K562 (cell line): ENCODE measurements around the gene TAX1BP1. TPM values are rescaled to one million over a fixed set of nuclear protein-coding genes. Genes with fewer than 3 reads are reported as not detected.

ENCODE experiments used
- ARID1B ChIP-seq: fragments of 450-650 bp; IDR thresholded peaks from 2 replicates; pipeline ENCODE4 v1.6.1; 2016; ENCODE audit warnings: antibody characterized with exemption, mild to moderate bottlenecking, inconsistent platforms
- CBFA2T3 ChIP-seq: fragments of 450-650 bp; IDR thresholded peaks from 2 replicates; pipeline ENCODE4 v1.6.1; 2017
- CEBPG ChIP-seq, 3 experiments: fragments of 200-800 bp in 1 of 3; sonication (Bioruptor generic) in 1 of 3; sonication (generic) in 1 of 3; formaldehyde crosslinking in 1 of 3; IDR thresholded peaks in 2 of 3; conservative IDR thresholded peaks in 1 of 3; 2 replicates each; pipeline versions ENCODE4 v1.6.1 to v1.8.0; 2016 to 2022; ENCODE audit warnings: missing compliant biosample characterization in 2 of 3, missing genetic modification characterization in 2 of 3, mild to moderate bottlenecking in 1 of 3, missing genetic modification reagents in 1 of 3
- DMBX1 ChIP-seq: fragments of 250-450 bp; sonication (Bioruptor Pico); IDR thresholded peaks from 2 replicates; pipeline ENCODE4 v1.8.0; 2022; ENCODE audit warnings: inconsistent platforms, mild to moderate bottlenecking, moderate library complexity, borderline replicate concordance
- DPF2 ChIP-seq: fragments of 450-650 bp; IDR thresholded peaks from 2 replicates; pipeline ENCODE4 v1.6.1; 2016
- HDAC1 ChIP-seq, 2 experiments: fragments of 450-650 bp; IDR thresholded peaks; 2 replicates each; pipeline ENCODE4 v1.6.1; 2016 to 2017; ENCODE audit warnings: inconsistent platforms in 1 of 2, mild to moderate bottlenecking in 1 of 2, moderate library complexity in 1 of 2
- KLF6 ChIP-seq: fragments of 250-450 bp; sonication (Bioruptor Pico); IDR thresholded peaks from 2 replicates; pipeline ENCODE4 v1.4.0; 2020; ENCODE audit warnings: mild to moderate bottlenecking, moderate library complexity, borderline replicate concordance
- ZBTB17 ChIP-seq: fragments of 450-650 bp; formaldehyde crosslinking; IDR thresholded peaks from 2 replicates; pipeline ENCODE4 v1.4.0; 2020; ENCODE audit warnings: mild to moderate bottlenecking
- ZNF311 ChIP-seq: fragments of 250-450 bp; sonication (Bioruptor Pico); IDR thresholded peaks from 2 replicates; pipeline ENCODE4 v1.4.0; 2020; ENCODE audit warnings: mild to moderate bottlenecking, moderate library complexity
- polyA plus RNA-seq, 8 experiments: library from polyadenylated mRNA; depleted of rRNA in 4 of 8; stranded (reverse) in 5 of 8; unstranded in 3 of 8; fragments of >200 nt; fragmentation: Nextera tagmentation in 2 of 8; fragmentation: Illumina TruSeq in 1 of 8; extraction: Ambion mirVana in 2 of 8; extraction: Trizol in 1 of 8; gene quantifications; 2 replicates each; pipeline versions ENCODE4 v1.2.1 to v1.2.3, GENCODE V29; 2011 to 2014; ENCODE audit warnings: inconsistent platforms in 1 of 8, missing spikeins in 1 of 8
- total RNA-seq, 7 experiments: library from RNA; depleted of rRNA in 6 of 7; stranded (reverse); fragments of >200 nt in 6 of 7; fragmentation: Illumina TruSeq in 2 of 7; extraction: Trizol in 2 of 7; gene quantifications; 2 replicates each; pipeline versions ENCODE4 v1.2.1 to v1.2.3, GENCODE V29; 2011 to 2021; ENCODE audit warnings: low replicate concordance in 1 of 7
- TF ChIP-seq, protein P1 (sequence below): fragments of 450-650 bp; formaldehyde crosslinking; IDR thresholded peaks from 2 replicates; pipeline ENCODE4 v1.4.0; 2020; ENCODE audit warnings: mild to moderate bottlenecking, moderate library complexity
- TF ChIP-seq, protein P2 (sequence below), 2 experiments: fragments of 450-650 bp; conservative IDR thresholded peaks; 2 replicates each; pipeline ENCODE4 v1.6.1; 2017; ENCODE audit warnings: mild to moderate bottlenecking in 2 of 2, moderate library complexity in 2 of 2
- TF ChIP-seq, protein P3 (sequence below): fragments of 450-650 bp; IDR thresholded peaks from 2 replicates; pipeline ENCODE4 v1.6.1; 2017; ENCODE audit warnings: antibody characterized with exemption, mild to moderate bottlenecking
- TF ChIP-seq, protein P4 (sequence below): fragments of 450-650 bp; conservative IDR thresholded peaks from 2 replicates; pipeline ENCODE4 v1.6.1; 2016; ENCODE audit warnings: missing genetic modification characterization, low read depth, mild to moderate bottlenecking, missing compliant biosample characterization, moderate library complexity

TAX1BP1 gene
- total and polyA plus RNA-seq, 9 of the 15 experiments (the other 6 are each of a cell fraction or from before 2014, with no cell fraction given), result 49.0 to 119 (median 75.9) TPM

DNA sequence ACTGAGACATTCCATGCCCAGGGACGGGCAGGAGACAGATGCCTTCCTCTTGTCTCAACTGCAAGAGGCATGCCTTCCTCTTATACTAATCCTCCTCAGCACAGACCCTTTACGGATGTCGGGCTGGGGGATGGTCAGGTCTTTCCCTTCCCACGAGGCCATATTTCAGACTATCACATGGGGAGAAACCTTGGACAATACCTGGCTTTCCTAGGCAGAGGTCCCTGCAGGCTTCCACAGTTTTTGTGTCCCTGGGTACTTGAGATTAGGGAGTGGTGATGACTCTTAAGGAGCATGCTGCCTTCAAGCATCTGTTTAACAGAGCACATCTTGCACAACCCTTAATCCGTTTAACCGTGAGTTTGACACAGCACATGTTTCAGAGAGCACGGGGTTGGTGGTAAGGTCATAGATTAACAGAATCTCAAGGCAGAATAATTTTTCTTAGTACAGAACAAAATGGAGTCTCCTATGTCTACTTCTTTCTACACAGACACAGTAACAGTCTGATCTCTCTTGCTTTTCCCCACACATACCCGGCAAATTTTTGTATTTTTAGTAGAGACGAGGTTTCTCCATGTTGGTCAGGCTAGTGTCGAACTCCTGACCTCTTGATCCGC lies 2.2 kb downstream of the TAX1BP1 start (continued):
- TF ChIP-seq, protein P1, sequence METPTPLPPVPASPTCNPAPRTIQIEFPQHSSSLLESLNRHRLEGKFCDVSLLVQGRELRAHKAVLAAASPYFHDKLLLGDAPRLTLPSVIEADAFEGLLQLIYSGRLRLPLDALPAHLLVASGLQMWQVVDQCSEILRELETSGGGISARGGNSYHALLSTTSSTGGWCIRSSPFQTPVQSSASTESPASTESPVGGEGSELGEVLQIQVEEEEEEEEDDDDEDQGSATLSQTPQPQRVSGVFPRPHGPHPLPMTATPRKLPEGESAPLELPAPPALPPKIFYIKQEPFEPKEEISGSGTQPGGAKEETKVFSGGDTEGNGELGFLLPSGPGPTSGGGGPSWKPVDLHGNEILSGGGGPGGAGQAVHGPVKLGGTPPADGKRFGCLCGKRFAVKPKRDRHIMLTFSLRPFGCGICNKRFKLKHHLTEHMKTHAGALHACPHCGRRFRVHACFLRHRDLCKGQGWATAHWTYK (CRISPR knock-in tag), result peak; percentile 56; the same call in 1 of the 2 replicates
- TF ChIP-seq ZNF311 (CRISPR knock-in tag) (peak; percentile 54; the same call in 1 of the 2 replicates), KLF6 (CRISPR knock-in tag) (peak; percentile 75; the same call in 1 of the 2 replicates), DMBX1 (CRISPR knock-in tag) (0 out of 2 replicates have a peak, but pooled peaks have one; percentile 49), CBFA2T3 (0 out of 2 replicates have a peak, but pooled peaks have one; percentile 30), ZBTB17 (CRISPR knock-in tag) (peak; percentile 33; the same call in 1 of the 2 replicates), DPF2 (peak; percentile 43), HDAC1 (IDR thresholded peaks at IDR 0.05) (peak in 1 of 2 experiments; percentile 54; a peak in 1 of 4 replicates), CEBPG (CRISPR knock-in tag; IDR thresholded peaks at IDR 0.05) (peak; percentile 54; the same call in 1 of the 2 replicates), CEBPG (tag; conservative IDR thresholded peaks at IDR 0.05 in 1 of 2, IDR thresholded peaks at IDR 0.05 in 1 of 2) (0 out of 4 replicates have a peak, but pooled peaks of 1 of the 2 experiments have one; percentile 14), ARID1B (peak; percentile 30; the same call in 1 of the 2 replicates)
- TF ChIP-seq, protein P2, sequence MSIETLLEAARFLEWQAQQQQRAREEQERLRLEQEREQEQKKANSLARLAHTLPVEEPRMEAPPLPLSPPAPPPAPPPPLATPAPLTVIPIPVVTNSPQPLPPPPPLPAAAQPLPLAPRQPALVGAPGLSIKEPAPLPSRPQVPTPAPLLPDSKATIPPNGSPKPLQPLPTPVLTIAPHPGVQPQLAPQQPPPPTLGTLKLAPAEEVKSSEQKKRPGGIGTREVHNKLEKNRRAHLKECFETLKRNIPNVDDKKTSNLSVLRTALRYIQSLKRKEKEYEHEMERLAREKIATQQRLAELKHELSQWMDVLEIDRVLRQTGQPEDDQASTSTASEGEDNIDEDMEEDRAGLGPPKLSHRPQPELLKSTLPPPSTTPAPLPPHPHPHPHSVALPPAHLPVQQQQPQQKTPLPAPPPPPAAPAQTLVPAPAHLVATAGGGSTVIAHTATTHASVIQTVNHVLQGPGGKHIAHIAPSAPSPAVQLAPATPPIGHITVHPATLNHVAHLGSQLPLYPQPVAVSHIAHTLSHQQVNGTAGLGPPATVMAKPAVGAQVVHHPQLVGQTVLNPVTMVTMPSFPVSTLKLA (conservative IDR thresholded peaks at IDR 0.05), result peak; percentile 60 to 82
- TF ChIP-seq, protein P3, sequence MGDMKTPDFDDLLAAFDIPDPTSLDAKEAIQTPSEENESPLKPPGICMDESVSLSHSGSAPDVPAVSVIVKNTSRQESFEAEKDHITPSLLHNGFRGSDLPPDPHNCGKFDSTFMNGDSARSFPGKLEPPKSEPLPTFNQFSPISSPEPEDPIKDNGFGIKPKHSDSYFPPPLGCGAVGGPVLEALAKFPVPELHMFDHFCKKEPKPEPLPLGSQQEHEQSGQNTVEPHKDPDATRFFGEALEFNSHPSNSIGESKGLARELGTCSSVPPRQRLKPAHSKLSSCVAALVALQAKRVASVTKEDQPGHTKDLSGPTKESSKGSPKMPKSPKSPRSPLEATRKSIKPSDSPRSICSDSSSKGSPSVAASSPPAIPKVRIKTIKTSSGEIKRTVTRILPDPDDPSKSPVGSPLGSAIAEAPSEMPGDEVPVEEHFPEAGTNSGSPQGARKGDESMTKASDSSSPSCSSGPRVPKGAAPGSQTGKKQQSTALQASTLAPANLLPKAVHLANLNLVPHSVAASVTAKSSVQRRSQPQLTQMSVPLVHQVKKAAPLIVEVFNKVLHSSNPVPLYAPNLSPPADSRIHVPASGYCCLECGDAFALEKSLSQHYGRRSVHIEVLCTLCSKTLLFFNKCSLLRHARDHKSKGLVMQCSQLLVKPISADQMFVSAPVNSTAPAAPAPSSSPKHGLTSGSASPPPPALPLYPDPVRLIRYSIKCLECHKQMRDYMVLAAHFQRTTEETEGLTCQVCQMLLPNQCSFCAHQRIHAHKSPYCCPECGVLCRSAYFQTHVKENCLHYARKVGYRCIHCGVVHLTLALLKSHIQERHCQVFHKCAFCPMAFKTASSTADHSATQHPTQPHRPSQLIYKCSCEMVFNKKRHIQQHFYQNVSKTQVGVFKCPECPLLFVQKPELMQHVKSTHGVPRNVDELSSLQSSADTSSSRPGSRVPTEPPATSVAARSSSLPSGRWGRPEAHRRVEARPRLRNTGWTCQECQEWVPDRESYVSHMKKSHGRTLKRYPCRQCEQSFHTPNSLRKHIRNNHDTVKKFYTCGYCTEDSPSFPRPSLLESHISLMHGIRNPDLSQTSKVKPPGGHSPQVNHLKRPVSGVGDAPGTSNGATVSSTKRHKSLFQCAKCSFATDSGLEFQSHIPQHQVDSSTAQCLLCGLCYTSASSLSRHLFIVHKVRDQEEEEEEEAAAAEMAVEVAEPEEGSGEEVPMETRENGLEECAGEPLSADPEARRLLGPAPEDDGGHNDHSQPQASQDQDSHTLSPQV, result peak; percentile 94
- TF ChIP-seq, protein P4, sequence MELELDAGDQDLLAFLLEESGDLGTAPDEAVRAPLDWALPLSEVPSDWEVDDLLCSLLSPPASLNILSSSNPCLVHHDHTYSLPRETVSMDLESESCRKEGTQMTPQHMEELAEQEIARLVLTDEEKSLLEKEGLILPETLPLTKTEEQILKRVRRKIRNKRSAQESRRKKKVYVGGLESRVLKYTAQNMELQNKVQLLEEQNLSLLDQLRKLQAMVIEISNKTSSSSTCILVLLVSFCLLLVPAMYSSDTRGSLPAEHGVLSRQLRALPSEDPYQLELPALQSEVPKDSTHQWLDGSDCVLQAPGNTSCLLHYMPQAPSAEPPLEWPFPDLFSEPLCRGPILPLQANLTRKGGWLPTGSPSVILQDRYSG, result 0 out of 2 replicates have a peak, but pooled peaks have one; percentile 48
